NB4 (cell line): Measurements from ENCODE around the gene ZBTB1.

Source experiments
- MYC ChIP-seq: IDR thresholded peaks from 2 replicates; pipeline ENCODE4 v1.6.1; 2011; ENCODE audit warnings: low read depth, low read length
- POLR2A ChIP-seq: IDR thresholded peaks from 2 replicates; pipeline ENCODE4 v1.6.1; 2011; ENCODE audit warnings: mild to moderate bottlenecking; ENCODE audit not compliant: insufficient read length; ENCODE audit errors: extremely low read depth
- TF ChIP-seq, protein P1 (sequence below): IDR thresholded peaks from one replicate; pipeline ENCODE4 v1.5.1; 2012; ENCODE audit warnings: low read depth, low read length
- TF ChIP-seq, protein P2 (sequence below): IDR thresholded peaks from 2 replicates; pipeline ENCODE4 v1.6.1; 2011; ENCODE audit warnings: low read depth, low read length

DNA sequence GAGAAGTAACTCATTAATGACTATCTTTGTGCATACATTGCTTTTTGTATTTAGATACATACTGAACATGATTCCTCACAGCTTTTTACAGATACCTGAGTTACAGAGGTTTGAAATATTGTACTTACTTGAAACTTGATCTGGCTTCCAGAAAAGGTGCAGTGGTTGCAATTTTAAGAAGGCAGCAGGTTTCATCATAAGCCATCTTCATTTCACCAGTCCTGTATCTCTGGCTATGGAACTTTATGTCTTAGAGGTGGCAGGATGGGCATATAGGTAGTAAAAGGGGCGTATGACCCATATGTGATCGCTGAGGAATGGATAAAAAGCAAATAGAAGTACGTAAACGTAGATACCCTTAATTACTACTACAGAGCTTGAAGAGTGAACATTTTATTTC is 13.7 kb downstream of the ZBTB1 start:
- TF ChIP-seq, protein P1, sequence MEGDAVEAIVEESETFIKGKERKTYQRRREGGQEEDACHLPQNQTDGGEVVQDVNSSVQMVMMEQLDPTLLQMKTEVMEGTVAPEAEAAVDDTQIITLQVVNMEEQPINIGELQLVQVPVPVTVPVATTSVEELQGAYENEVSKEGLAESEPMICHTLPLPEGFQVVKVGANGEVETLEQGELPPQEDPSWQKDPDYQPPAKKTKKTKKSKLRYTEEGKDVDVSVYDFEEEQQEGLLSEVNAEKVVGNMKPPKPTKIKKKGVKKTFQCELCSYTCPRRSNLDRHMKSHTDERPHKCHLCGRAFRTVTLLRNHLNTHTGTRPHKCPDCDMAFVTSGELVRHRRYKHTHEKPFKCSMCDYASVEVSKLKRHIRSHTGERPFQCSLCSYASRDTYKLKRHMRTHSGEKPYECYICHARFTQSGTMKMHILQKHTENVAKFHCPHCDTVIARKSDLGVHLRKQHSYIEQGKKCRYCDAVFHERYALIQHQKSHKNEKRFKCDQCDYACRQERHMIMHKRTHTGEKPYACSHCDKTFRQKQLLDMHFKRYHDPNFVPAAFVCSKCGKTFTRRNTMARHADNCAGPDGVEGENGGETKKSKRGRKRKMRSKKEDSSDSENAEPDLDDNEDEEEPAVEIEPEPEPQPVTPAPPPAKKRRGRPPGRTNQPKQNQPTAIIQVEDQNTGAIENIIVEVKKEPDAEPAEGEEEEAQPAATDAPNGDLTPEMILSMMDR, result no peak
- TF ChIP-seq POLR2A, result no peak
- no peak for TF ChIP-seq MYC
- TF ChIP-seq, protein P2, sequence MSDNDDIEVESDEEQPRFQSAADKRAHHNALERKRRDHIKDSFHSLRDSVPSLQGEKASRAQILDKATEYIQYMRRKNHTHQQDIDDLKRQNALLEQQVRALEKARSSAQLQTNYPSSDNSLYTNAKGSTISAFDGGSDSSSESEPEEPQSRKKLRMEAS, result no peak
